NCI-H1930 (cell line): ENCODE data around the gene NOVA2.

Experiments
- DNase-seq, 2 experiments: peaks; one replicate each; lab custom pipeline; 2025; lab: John Stamatoyannopoulos, UW

The NOVA2 gene

GRCh38 chr19:45973553-45974338, at the start of gene NOVA2:
NOVA2 (minus strand) TSS chr19:45973865; CDS start chr19:45973351, 514 bp downstream.
- DNase-seq: peak; percentile 85

- no peak for DNase-seq
Measured at GRCh38 chr19:46023311-46023779, 49.7 kb upstream of the NOVA2 start.

- no peak for DNase-seq
Measured at GRCh38 chr19:46022431-46023310, 49.0 kb upstream of the NOVA2 start, which contains the start of gene PGLYRP1. PGLYRP1 (minus strand) TSS chr19:46023053; CDS start chr19:46023021, 32 bp downstream.

- DNase-seq: no peak
Measured at GRCh38 chr19:46022061-46022430, 48.4 kb upstream of the NOVA2 start.

GRCh38 chr19:46021531-46022041, 47.9 kb upstream of the NOVA2 start:
- no peak for DNase-seq

GRCh38 chr19:46020819-46021125, 47.1 kb upstream of the NOVA2 start:
- no peak for DNase-seq

GRCh38 chr19:46019270-46019669, 45.6 kb upstream of the NOVA2 start:
- DNase-seq: no peak

GRCh38 chr19:46018729-46019251, 45.1 kb upstream of the NOVA2 start:
- no peak for DNase-seq

GRCh38 chr19:46017874-46018675, 44.4 kb upstream of the NOVA2 start:
- DNase-seq: no peak

GRCh38 chr19:46017095-46017429, 43.4 kb upstream of the NOVA2 start:
- no peak for DNase-seq

- DNase-seq: peak; percentile 68 to 87
Measured at GRCh38 chr19:46016426-46017094, 42.9 kb upstream of the NOVA2 start.

- DNase-seq: no peak
Measured at GRCh38 chr19:46015687-46016425, 42.2 kb upstream of the NOVA2 start.

- DNase-seq: peak; percentile 72 to 78
Measured at GRCh38 chr19:46014941-46015686, 41.4 kb upstream of the NOVA2 start.

GRCh38 chr19:46014534-46014933, 40.9 kb upstream of the NOVA2 start:
- DNase-seq: no peak

GRCh38 chr19:46009530-46010510, 36.2 kb upstream of the NOVA2 start:
- DNase-seq: peak; percentile 24 to 65

GRCh38 chr19:46006411-46006810, 32.7 kb upstream of the NOVA2 start:
- no peak for DNase-seq

GRCh38 chr19:46002678-46003275, 29.1 kb upstream of the NOVA2 start:
- no peak for DNase-seq
